ENCODE measurements around the gene HEYL. TPM values are rescaled to one million over a fixed set of nuclear protein-coding genes. Genes with fewer than 3 reads are reported as not detected.

Gene HEYL
- total RNA-seq, 1 donor from 2014 or later: 63.2 TPM

DNA sequence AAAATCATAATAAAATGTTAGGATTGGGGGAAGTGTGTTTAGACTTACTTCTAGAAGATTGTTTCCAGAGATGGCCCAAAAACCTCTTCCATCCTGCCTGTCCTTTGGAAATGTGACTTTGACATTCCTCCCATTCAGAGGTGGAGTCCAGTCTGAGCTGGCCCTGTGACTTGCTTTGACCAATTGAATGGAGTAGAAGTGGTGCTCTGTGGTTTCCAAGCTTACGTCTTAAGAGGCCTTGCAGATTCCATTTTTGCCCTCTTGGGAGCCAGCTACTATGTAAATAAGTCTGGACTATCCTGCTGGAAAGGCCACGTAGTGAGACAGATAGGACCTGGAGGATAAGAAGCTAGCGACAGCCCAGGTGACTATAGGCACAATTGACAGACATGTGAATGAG lies 33.8 kb upstream of the HEYL start:
- Mint-ChIP-seq H3K27me3 (ENCODE audit: low read depth) (peaks cover 15% of the 10 kb centered on the region), H3K4me1 (ENCODE audit: low read depth) (peaks cover 4% of the 10 kb centered on the region), H3K9me3 (ENCODE audit: low read depth) (no peaks in the 10 kb centered on the region), H3K27ac (ENCODE audit: unreplicated experiment) (no peak overlapping the region), H3K36me3 (ENCODE audit: low read depth) (no peaks in the 10 kb centered on the region), H3K4me3 (ENCODE audit: unreplicated experiment) (no peak overlapping the region)
- no peak for DNase-seq (ENCODE audit: low spot score)
- TF ChIP-seq, protein P1, sequence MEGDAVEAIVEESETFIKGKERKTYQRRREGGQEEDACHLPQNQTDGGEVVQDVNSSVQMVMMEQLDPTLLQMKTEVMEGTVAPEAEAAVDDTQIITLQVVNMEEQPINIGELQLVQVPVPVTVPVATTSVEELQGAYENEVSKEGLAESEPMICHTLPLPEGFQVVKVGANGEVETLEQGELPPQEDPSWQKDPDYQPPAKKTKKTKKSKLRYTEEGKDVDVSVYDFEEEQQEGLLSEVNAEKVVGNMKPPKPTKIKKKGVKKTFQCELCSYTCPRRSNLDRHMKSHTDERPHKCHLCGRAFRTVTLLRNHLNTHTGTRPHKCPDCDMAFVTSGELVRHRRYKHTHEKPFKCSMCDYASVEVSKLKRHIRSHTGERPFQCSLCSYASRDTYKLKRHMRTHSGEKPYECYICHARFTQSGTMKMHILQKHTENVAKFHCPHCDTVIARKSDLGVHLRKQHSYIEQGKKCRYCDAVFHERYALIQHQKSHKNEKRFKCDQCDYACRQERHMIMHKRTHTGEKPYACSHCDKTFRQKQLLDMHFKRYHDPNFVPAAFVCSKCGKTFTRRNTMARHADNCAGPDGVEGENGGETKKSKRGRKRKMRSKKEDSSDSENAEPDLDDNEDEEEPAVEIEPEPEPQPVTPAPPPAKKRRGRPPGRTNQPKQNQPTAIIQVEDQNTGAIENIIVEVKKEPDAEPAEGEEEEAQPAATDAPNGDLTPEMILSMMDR (IDR thresholded peaks at IDR 0.05): no peak

DNA sequence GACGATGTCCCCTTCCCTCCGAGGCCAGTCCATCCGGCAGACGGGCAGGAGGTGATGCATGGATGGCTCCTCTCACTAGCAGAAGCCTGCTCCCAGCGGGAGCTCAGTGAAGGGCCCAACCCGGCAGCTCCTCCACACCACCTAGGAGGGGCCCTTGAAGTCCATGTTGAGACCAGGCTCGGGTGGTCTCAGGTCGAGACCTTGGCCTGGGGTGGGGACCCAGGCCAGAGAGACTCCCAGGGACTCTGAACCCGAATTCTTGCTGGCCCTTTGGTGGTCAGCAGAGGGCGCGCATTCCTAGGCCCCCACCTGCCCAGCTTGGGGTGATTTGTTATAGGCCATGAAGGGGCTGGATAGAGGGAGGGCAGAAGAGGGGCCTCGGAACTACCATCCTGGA lies 33.1 kb upstream of the HEYL start:
- Mint-ChIP-seq H3K9me3 (ENCODE audit: low read depth) (no peaks in the 10 kb centered on the region), H3K27ac (ENCODE audit: unreplicated experiment) (no peak overlapping the region), H3K36me3 (ENCODE audit: low read depth) (no peaks in the 10 kb centered on the region), H3K4me1 (ENCODE audit: low read depth) (peaks cover 4% of the 10 kb centered on the region), H3K4me3 (ENCODE audit: unreplicated experiment) (peak overlapping the region; percentile 59), H3K27me3 (ENCODE audit: low read depth) (peaks cover 18% of the 10 kb centered on the region)
- DNase-seq (ENCODE audit: low spot score): peak; percentile 65
- TF ChIP-seq, protein P1 (IDR thresholded peaks at IDR 0.05): peak; percentile 65

DNA sequence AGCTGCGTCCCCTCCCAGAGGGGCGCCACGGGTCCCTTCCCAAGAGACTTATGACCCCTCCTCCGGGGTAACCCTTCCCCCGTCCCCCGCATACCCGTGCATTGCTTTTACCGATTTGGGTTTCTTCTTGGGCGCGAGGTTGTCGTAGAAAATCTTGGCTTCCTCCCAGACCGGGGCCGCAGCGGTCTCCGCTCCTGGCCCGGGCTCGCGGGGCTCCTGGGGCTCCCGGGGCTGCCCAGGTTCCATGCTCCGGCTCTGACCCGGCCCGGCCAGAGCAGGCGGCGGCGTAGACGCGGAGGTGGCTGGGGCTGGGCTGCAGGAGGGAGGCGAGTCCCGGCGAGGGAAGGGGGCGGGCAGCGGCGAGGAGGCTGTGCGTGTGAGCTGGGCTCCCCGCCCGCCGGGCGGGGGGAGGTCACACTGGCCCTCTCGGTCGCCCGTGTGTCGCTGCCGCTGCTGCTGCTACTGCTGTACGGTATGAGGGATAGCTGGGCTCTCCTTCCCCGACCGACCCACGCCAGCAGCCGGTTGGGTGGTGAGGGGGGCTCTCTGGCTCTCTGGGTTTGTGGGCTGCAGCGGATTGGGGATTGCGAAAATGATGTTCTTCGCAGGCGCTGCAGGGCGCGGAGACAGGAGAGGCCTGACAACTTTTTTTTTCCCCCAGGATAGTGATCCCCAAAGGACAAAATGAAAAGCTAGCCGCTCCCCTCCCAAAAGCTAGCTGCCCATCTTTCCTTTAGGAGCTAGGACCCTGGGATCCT lies 32.5 kb upstream of the HEYL start, which contains the start of gene NT5C1A:
NT5C1A (minus strand) TSS at position 315 of the 758 bp plus-strand sequence; CDS start at position 246, 69 bp downstream.
- Mint-ChIP-seq H3K4me1 (ENCODE audit: low read depth) (peaks cover 4% of the 10 kb centered on the region), H3K36me3 (ENCODE audit: low read depth) (no peaks in the 10 kb centered on the region), H3K27ac (ENCODE audit: unreplicated experiment) (no peak within 1 kb of the TSS), H3K4me3 (ENCODE audit: unreplicated experiment) (peak within 1 kb of the TSS; percentile 59), H3K9me3 (ENCODE audit: low read depth) (no peaks in the 10 kb centered on the region), H3K27me3 (ENCODE audit: low read depth) (peaks cover 20% of the 10 kb centered on the region)
- TF ChIP-seq, protein P1 (IDR thresholded peaks at IDR 0.05): no peak
- peak; percentile 63 for DNase-seq (ENCODE audit: low spot score)

DNA sequence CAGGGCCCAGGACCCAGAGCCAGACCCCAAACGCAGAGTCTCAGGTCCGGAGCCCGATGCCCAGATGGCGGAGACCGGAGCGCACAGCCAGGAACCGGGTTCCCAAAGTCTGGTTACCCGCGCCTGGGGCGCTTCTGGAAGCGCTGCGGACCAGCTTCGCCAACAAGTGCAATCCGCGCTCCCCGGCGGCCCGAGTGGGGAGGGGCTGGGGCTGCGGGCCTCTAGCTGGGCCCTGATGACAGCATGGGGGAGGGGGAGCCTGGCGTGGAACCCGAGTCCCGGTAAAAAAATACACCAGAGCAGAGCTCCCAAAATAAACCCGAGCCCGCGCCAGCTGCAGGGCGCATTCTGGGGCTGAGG lies 32.0 kb upstream of the HEYL start:
- Mint-ChIP-seq H3K4me3 (ENCODE audit: unreplicated experiment) (peak overlapping the region; percentile 59), H3K9me3 (ENCODE audit: low read depth) (no peaks in the 10 kb centered on the region), H3K36me3 (ENCODE audit: low read depth) (no peaks in the 10 kb centered on the region), H3K27me3 (ENCODE audit: low read depth) (peaks cover 23% of the 10 kb centered on the region), H3K4me1 (ENCODE audit: low read depth) (peaks cover 4% of the 10 kb centered on the region), H3K27ac (ENCODE audit: unreplicated experiment) (no peak overlapping the region)
- TF ChIP-seq, protein P1 (IDR thresholded peaks at IDR 0.05): no peak
- DNase-seq (ENCODE audit: low spot score): peak; percentile 82

DNA sequence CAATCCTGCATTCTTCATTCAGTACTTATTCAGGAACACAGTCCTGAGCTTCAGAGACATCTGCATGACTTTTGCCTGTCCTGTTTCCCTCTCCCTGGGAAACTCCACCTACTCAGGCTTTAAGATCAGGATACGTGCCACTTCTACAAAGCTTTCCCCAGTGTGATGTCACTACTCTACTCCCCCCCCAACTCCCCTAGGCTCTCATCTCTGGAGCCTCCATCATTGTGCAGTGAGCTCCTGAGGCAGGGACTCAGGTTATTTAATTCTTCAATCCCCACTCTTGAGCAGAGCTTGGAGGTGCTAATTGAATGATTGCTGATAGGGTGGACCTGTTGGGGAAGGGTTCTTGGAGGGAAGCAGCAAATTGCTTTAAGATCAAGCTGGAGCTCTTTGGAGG lies 31.2 kb upstream of the HEYL start:
- peaks cover 4% of the 10 kb centered on the region for H3K4me1 Mint-ChIP-seq (ENCODE audit: low read depth)
- H3K27ac Mint-ChIP-seq (ENCODE audit: unreplicated experiment): no peak overlapping the region
- no peak for DNase-seq (ENCODE audit: low spot score)
- peak overlapping the region; percentile 35 for H3K4me3 Mint-ChIP-seq (ENCODE audit: unreplicated experiment)
- H3K27me3 Mint-ChIP-seq (ENCODE audit: low read depth): peaks cover 27% of the 10 kb centered on the region
- H3K36me3 Mint-ChIP-seq (ENCODE audit: low read depth): no peaks in the 10 kb centered on the region
- TF ChIP-seq, protein P1 (IDR thresholded peaks at IDR 0.05): no peak
- H3K9me3 Mint-ChIP-seq (ENCODE audit: low read depth): no peaks in the 10 kb centered on the region
